DMS53 (cell line): Measurements from ENCODE around the gene MTPN.

Experiments
- DNase-seq: peaks from one replicate; lab custom pipeline; 2025; lab: John Stamatoyannopoulos, UW

MTPN gene

DNA sequence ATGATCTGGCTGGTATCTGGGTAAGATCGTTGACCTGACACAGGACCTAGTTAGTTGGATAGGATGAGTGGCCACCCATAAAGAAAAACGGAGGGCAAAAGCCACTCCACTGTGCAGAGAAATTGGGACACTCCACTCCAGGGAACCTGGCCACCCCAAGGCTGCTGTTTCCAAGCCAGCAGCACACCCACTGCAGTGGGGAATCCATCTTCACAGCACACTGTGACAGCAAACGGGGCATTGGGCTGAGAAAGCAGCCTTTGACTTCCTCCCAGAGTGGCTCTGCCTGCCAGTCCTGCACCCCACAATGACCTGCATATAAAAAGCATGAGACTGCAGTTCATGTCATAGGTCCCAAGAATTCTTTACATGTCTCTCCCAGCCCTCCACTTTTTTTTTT, 52.9 kb downstream of the MTPN start:
- DNase-seq, result peak; percentile 57

DNA sequence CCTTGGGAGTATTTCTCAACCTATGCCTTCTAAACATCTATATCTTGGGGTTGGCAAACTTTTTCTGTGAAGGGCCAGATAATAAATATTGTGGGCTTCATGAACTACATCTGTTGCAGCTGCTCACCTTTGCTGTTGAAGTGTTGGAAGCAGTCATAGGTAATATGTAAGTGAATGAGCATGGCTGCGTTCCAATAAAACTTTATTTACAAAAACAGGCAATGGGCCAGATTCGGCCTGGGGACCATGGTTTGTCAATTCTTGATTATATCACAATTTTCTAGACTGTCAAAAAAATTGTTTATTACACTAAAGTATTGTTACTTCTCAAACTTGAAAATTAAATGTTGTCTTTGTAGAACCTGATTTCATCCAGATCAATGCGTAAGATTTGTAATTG, 54.9 kb downstream of the MTPN start:
- DNase-seq, result no peak

- DNase-seq, result no peak
These were observed 56.7 kb downstream of the MTPN start for GRCh38 chr7:135920478-135920877.

GRCh38 chr7:135919071-135919841, 57.9 kb downstream of the MTPN start:
- DNase-seq, result peak; percentile 90

- no peak for DNase-seq
These were observed 59.0 kb downstream of the MTPN start for GRCh38 chr7:135918134-135918533.

DNA sequence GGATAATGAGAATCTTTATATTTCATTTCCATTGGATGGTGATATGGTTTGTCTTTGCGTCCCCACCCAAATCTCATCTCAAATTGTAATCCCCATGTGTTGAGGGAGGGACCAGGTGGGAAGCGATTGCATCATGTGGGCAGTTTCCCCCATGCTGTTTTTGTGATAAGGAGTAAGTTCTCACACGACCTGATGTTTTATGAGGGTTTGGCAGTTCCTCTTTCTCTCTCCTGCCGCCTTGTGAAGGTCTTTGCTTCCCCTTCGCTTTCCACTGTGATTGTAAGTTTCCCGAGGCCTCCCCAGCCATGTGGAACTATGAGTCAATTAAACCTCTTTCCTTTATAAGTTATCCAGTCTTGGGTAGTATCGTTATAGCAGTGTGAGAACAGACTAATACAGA, 59.4 kb downstream of the MTPN start:
- no peak for DNase-seq

- DNase-seq, result no peak
These were observed 62.8 kb downstream of the MTPN start for GRCh38 chr7:135914346-135914745.

DNA sequence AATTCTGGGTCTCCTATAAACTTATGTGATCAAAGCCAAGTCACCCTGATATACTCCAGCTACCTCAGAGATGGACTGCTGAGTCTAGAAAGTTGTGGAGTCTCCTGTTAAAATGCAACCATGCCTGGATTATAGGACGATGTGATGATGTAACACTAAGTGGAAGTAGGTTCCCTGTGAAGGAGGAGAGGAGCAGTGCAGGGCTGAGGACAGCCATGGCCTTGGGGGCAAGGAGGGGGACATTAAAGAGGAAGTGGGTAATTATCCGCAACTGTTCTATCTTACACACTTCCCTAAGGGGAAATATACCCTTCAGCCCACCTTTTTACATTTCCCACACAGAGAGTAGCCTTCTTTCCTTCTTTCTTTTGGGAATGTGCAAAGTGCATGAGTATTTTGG, 63.8 kb downstream of the MTPN start:
- DNase-seq, result no peak

- DNase-seq, result no peak
These were observed 66.1 kb downstream of the MTPN start for GRCh38 chr7:135911099-135911498.

DNA sequence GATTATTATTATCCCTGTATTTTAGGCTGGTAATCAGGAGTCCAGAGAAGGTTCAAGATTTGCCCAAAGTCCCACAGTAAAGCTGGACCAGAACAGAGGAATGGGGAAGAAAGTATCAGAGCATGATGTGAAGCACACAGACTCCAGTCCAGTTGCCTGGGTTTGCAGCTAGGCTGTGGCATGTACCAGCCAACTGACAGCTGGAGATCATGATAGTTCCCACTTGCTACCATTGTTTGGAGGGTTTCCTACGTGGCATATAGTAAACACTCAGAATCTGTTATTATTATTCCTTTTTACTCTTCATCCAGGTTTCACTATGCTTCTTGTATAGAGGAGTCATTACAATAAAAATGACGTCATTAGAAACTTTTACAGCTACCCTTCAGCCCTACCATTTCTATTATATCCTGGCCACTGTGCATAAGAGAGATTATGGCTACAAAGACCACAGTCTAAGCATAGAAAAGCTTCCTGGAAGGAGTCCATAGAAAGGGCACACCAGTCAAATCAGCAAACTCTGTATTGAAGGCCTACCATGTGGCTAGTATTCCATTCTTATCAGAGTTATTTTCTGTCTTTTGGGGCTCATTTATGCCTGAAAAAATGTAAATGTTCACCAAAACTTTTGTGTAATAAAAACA, 66.6 kb downstream of the MTPN start:
- DNase-seq, result no peak

GRCh38 chr7:135905858-135906257, 71.3 kb downstream of the MTPN start:
- no peak for DNase-seq

DNA sequence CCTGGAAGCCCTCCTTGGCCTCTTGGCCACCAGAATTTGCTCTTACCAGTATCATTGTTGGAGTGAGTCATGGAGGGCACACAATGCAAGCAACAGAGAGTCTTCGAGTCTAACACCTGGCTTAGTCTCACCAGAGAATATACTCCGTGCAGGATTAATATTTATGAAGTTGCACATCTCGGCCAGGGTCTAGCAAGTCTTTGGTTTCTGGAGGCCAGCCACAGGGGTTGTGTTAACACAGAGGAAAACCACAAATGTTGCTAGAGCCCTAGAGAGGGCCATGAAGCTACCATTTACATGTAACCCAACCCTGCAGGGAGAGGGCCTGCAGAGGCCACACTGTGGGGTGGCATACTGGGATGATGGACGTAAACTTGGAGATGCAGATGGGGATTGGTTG, 71.8 kb downstream of the MTPN start:
- DNase-seq, result no peak

DNA sequence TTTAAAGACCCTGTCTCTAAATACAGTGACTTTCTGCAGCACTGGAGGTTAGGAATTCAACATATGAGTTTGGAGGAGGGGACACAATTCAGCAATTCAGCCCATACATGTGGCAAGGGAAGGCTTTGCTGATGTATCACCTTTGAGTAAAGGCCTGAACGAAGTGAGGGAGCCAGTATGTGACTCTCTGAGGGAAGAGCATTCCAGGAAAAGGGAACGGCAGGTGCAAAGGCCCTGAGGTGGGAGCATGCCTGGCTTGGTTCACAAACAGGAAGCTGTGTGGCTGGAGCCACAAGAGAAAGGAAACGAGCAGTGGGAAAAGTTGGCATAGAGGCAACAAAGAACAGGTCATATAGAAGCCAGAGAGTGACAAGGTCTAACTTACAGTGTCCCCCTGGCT, 72.9 kb downstream of the MTPN start:
- no peak for DNase-seq

DNA sequence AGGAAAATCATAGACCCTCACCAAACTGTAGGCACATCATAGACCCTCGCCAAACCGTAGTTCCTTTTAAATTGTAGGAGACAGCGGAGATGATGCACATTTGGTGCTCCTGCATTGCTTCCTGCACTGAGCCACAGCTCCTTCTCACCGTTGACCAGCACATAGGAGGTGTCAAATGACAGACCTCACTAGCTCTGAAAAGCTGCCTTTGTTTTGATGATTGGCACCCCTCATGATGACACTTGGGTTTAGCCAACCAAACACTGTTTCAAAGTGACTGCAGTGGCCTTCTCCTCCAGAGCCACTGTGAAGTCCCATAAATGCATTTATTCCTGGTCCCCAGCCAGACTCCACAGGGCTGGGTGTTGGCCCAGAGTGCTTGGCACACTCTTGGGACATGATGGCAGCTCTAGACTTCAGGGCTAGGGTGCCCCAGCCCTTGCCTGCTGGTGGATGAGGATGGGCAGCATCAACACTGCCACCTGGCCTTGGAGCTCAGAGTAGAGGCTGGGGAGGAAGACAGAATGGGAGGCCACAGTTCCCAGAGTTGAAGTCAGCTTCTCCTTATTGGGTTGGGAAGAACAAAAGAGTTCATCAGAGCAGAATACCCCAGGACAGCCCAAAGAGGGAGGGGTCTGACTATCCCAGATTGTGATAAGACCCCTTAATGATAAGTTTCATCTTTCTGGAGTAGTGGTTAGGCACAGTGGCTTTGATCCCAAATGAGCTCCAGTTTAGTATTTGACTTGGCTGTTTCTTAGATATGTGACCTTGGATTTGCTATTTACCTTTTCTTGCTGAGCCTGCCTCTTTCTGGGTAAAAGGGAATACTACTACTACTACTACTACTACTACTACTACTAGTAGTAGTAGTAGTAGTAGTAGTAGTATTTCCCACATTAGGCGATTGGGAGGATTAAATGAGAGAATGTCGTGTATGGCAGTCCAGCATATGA, 75.3 kb downstream of the MTPN start:
- DNase-seq, result no peak

- DNase-seq, result no peak
These were observed 77.1 kb downstream of the MTPN start for GRCh38 chr7:135900065-135900546.

GRCh38 chr7:135899458-135900064, 77.6 kb downstream of the MTPN start:
- no peak for DNase-seq

DNA sequence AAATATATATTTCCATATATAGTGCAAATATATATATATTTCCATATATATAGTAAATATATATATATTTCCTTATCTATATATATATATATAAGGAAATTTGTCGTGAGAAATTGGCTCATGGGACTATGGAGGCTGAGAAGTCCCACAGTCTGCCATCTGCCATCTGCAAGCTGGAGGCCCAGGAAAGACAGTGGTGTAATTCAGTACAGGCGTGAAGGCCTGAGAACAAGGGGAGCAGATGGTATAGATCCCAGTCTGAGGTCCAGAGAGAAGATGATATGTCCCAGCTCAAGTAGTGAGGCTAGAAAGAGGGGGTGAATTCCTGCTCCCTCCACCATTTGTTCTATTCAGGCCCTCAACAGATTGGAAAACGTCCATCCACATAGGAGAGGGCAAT, 78.9 kb downstream of the MTPN start:
- DNase-seq, result no peak

DNA sequence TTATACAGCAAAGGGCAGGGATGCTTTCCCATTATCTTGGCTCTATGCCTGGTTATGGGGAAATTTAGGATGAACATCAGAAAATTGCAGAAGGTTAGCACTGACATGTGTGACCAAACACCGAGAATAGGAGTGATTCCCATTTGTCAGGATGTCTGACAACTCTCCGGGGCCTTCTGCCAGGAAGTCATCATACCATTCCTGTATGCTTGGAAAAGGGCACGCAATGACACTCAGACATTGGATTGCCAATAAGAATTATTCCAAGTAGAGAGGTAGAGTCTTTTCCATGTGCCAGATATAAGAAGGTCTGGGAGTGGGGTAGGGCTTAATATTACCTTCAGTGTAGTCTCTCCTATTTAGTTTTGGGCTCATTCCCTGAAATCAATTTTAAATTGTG, 82.3 kb downstream of the MTPN start:
- DNase-seq, result no peak

DNA sequence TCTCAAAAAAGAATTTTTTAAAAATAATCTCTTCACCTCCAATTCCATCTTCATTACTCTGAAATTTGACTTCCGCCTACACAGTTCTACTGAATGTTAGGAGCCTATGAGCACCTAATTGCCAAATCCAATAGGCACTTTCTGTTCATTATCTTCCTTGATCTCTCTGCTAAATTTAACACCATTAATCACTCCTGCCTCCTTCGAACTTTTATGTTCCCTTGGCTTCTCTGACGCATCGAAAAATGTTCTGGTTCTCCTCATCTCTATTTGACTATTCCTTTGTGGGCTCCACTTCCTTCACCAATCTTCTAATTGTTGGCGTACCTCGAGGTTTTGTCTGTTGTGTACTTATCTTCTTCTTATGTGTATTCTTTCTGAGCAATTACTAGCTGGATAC, 87.3 kb downstream of the MTPN start:
- DNase-seq, result no peak

- no peak for DNase-seq
These were observed 88.4 kb downstream of the MTPN start for GRCh38 chr7:135888740-135889139.

DNA sequence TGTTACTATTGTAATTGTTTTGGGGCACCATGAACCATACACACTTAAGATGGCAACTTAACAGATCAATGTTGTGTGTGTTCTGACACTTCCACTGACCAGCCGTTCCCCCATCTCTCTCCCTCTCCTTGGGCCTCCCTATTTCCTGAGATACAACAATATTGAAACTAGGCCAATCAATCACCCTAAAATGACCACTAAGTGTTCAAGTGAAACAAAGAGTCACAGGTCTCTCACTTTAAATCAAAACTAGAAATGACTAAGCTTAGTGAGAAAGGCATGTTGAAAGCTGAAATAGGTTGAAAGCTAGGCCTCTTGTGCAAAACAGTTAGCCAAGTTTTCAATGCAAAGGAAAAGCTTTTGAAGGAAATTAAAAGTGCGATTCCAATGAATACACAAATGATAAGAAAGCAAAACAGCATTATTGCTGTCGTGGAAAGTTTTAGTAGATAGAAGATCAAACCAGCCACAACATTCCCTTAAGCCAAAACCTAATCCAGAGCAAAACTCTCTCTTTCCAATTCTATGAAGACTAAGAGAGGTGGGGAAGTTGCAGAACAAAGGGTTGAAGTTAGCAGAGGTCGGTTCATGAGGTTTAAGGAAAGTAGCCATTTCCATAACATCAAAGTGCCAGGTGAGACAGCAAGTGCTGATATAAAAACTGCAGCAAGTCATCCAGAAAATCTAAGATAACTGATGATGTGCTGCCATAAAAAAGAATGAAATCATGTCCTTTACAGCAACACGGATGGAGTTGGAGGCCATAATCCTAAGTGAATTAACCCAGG, 90.6 kb downstream of the MTPN start:
- no peak for DNase-seq
